Measurements from ENCODE around the gene ARHGAP26.

ARHGAP26 gene

GRCh38 chr5:142814122-142814521, 43.9 kb downstream of the ARHGAP26 start:
- DNase-seq (ENCODE audit: low spot score): no peak

GRCh38 chr5:142815469-142815868, 45.3 kb downstream of the ARHGAP26 start:
- DNase-seq (ENCODE audit: low spot score): no peak

GRCh38 chr5:142816531-142817430, 46.6 kb downstream of the ARHGAP26 start:
- peak; percentile 29 for DNase-seq (ENCODE audit: low spot score)

GRCh38 chr5:142817949-142818431, 47.8 kb downstream of the ARHGAP26 start:
- no peak for DNase-seq (ENCODE audit: low spot score)

- no peak for DNase-seq (ENCODE audit: low spot score)
These were observed 49.1 kb downstream of the ARHGAP26 start for GRCh38 chr5:142819292-142819691.

GRCh38 chr5:142819825-142820224, 49.6 kb downstream of the ARHGAP26 start:
- DNase-seq (ENCODE audit: low spot score): no peak

- no peak for DNase-seq (ENCODE audit: low spot score)
These were observed 50.3 kb downstream of the ARHGAP26 start for GRCh38 chr5:142820447-142820846.

GRCh38 chr5:142821034-142821732, 51.0 kb downstream of the ARHGAP26 start:
- DNase-seq (ENCODE audit: low spot score): no peak

GRCh38 chr5:142821733-142822487, 51.7 kb downstream of the ARHGAP26 start:
- peak; percentile 78 for DNase-seq (ENCODE audit: low spot score)

GRCh38 chr5:142823126-142823525, 52.9 kb downstream of the ARHGAP26 start:
- no peak for DNase-seq (ENCODE audit: low spot score)

- no peak for DNase-seq (ENCODE audit: low spot score)
These were observed 53.6 kb downstream of the ARHGAP26 start for GRCh38 chr5:142823806-142824205.

GRCh38 chr5:142824391-142824790, 54.2 kb downstream of the ARHGAP26 start:
- DNase-seq (ENCODE audit: low spot score): no peak

- DNase-seq (ENCODE audit: low spot score): no peak
These were observed 55.4 kb downstream of the ARHGAP26 start for GRCh38 chr5:142825378-142826089.

- DNase-seq (ENCODE audit: low spot score): no peak
These were observed 55.9 kb downstream of the ARHGAP26 start for GRCh38 chr5:142826093-142826492.

GRCh38 chr5:142826741-142827492, 56.7 kb downstream of the ARHGAP26 start:
- DNase-seq (ENCODE audit: low spot score): no peak

GRCh38 chr5:142827934-142828576, 57.9 kb downstream of the ARHGAP26 start:
- DNase-seq (ENCODE audit: low spot score): no peak

- DNase-seq (ENCODE audit: low spot score): no peak
These were observed 58.8 kb downstream of the ARHGAP26 start for GRCh38 chr5:142828797-142829535.

- no peak for DNase-seq (ENCODE audit: low spot score)
These were observed 59.6 kb downstream of the ARHGAP26 start for GRCh38 chr5:142829801-142830220.

- DNase-seq (ENCODE audit: low spot score): no peak
These were observed 60.2 kb downstream of the ARHGAP26 start for GRCh38 chr5:142830241-142831008.
